Measurements from ENCODE around the gene ASNSD1. TPM values are rescaled to one million over a fixed set of nuclear protein-coding genes. Genes with fewer than 3 reads are reported as not detected.
"Not testable (repeated sequence)": the region's sequence is repeated elsewhere in the genome, so short reads cannot be mapped to it uniquely, and the experiment has no call there.

ASNSD1 gene
- total RNA-seq, 1 donor from 2014 or later = 29.1 TPM

- Histone ChIP-seq H3K27me3 (ENCODE audit: low read depth) (no peaks in the 10 kb centered on the region), H3K4me1 (peaks cover 33% of the 10 kb centered on the region)
- intact Hi-C loops (cut with DNase I) = no loop called here
These were observed 1.5 kb upstream of the ASNSD1 start for GRCh38 chr2:189659734-189660133.

GRCh38 chr2:189660803-189661147 is 484 bp upstream of the ASNSD1 start:
- Histone ChIP-seq H3K4me1 (peaks cover 38% of the 10 kb centered on the region), H3K4me3 (peak overlapping the region; percentile 87)
- DNase-seq = no peak

More at GRCh38 chr2:189659734-189660133, 1.5 kb upstream of the ASNSD1 start:
- no peak for ATAC-seq
- H3K27ac ChIP-seq = no peak overlapping the region
- no peaks in the 10 kb centered on the region for H3K36me3 ChIP-seq
- H3K4me3 ChIP-seq = no peak overlapping the region
- no peaks in the 10 kb centered on the region for H3K9me3 ChIP-seq
- TF ChIP-seq CTCF (IDR thresholded peaks at IDR 0.05) = no peak
- no peak for DNase-seq

DNA sequence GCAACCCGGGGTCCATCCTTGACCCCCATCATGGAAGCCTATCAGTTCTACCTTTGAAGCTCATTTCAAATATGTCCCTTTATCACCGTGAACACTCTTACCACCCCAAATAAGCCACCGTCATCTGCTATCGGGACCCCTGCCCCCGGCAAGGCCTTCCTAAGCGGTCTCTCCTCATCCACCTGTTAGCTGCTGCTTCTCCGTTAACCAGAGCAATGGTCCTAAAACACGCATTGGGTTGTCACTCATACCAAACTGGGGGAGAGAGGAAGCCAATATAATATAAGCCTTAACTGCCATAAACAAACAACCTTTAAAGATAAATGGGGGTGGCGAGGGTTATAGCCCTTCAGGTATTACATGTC is 680 bp downstream of the ASNSD1 start:
- DNase-seq (no peak), ATAC-seq (peak in 1 of 2 donors; percentile 0)
- Histone ChIP-seq H3K9me3 (no peaks in the 10 kb centered on the region), H3K27me3 (ENCODE audit: low read depth) (no peaks in the 10 kb centered on the region), H3K27ac (peak overlapping the region; percentile 86), H3K4me3 (peak overlapping the region; percentile 87), H3K36me3 (peaks cover 19% of the 10 kb centered on the region), H3K4me1 (peaks cover 41% of the 10 kb centered on the region)
- intact Hi-C loops (cut with DNase I) = no loop called here
- no peak for TF ChIP-seq CTCF (IDR thresholded peaks at IDR 0.05)

More at GRCh38 chr2:189660803-189661147, 484 bp upstream of the ASNSD1 start:
- Histone ChIP-seq H3K9me3 (no peaks in the 10 kb centered on the region), H3K27ac (no peak overlapping the region), H3K36me3 (peaks cover 8% of the 10 kb centered on the region), H3K27me3 (ENCODE audit: low read depth) (no peaks in the 10 kb centered on the region)
- no peak for ATAC-seq
- intact Hi-C loops (cut with DNase I) = no loop called here
- no peak for TF ChIP-seq CTCF (IDR thresholded peaks at IDR 0.05)

- DNase-seq = no peak
- intact Hi-C loops (cut with DNase I) = no loop called here
- no peaks in the 10 kb centered on the region for H3K27me3 ChIP-seq (ENCODE audit: low read depth)
- H3K4me3 ChIP-seq = peak overlapping the region; percentile 87
- no peaks in the 10 kb centered on the region for H3K9me3 ChIP-seq
- no peak for TF ChIP-seq CTCF (IDR thresholded peaks at IDR 0.05)
- peaks cover 47% of the 10 kb centered on the region for H3K4me1 ChIP-seq
- H3K27ac ChIP-seq = no peak overlapping the region
- peaks cover 27% of the 10 kb centered on the region for H3K36me3 ChIP-seq
- ATAC-seq = no peak
These were observed 1.5 kb downstream of the ASNSD1 start for GRCh38 chr2:189662669-189663226.

- H3K4me3 ChIP-seq; H3K9me3 ChIP-seq; H3K27ac ChIP-seq; H3K27me3 ChIP-seq (ENCODE audit: low read depth); ATAC-seq; DNase-seq; intact Hi-C loops (cut with DNase I): not testable (repeated sequence)
- Histone ChIP-seq H3K4me1 (peaks cover 43% of the 10 kb centered on the region), H3K36me3 (peaks cover 33% of the 10 kb centered on the region)
These were observed 2.1 kb downstream of the ASNSD1 start for GRCh38 chr2:189663319-189663718.

DNA sequence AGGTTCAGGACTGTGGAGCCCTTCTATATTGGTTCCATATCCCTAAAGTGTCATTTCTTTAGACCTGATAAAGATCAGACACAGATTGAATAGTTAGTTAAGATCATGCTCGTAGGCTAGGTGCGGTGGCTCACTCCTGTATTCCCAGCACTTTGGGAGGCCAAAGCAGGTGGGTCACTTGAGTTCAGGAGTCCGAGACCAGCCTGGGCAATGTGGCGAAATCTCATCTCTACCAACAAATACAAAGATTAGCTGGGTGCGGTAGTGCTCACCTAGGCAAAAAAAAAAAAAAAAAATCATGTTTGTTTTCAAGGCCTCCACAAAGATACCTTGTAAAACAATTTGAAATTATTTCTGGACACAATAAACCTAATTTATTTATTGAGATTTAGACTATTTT is 8.7 kb downstream of the ASNSD1 start:
- intact Hi-C loops (cut with DNase I) = no loop called here
- H3K27me3 ChIP-seq (ENCODE audit: low read depth) = no peaks in the 10 kb centered on the region
- no peak overlapping the region for H3K27ac ChIP-seq
- no peak overlapping the region for H3K4me3 ChIP-seq
- H3K36me3 ChIP-seq = peaks cover 71% of the 10 kb centered on the region
- peaks cover 20% of the 10 kb centered on the region for H3K4me1 ChIP-seq
- no peaks in the 10 kb centered on the region for H3K9me3 ChIP-seq
- TF ChIP-seq CTCF (IDR thresholded peaks at IDR 0.05) = no peak
- no peak for ATAC-seq
- no peak for DNase-seq
